Muscle layer of duodenum (tissue), 2 donors: ENCODE results near the gene TPSD1.
"Not testable (repeated sequence)": the region's sequence is repeated elsewhere in the genome, so short reads cannot be mapped to it uniquely, and the experiment has no call there.

Experiments
- H3K27ac ChIP-seq: one replicate; pipeline ENCODE4 v1.7.0; 2013; ENCODE audit warnings: mild to moderate bottlenecking, low read length
- H3K27me3 ChIP-seq: one replicate; pipeline ENCODE4 v1.7.0; 2013; ENCODE audit warnings: low read depth, mild to moderate bottlenecking, control low read depth, low read length
- H3K36me3 ChIP-seq, 2 donors: one replicate each; pipeline ENCODE4 v1.7.0; 2013; ENCODE audit warnings: low read length in 2 of 2, control low read depth in 1 of 2, mild to moderate bottlenecking in 1 of 2; ENCODE audit not compliant: insufficient read depth in 2 of 2, control insufficient read depth in 1 of 2
- H3K4me1 ChIP-seq, 2 donors: one replicate each; pipeline ENCODE4 v1.7.0; 2013; ENCODE audit warnings: low read length in 2 of 2, mild to moderate bottlenecking in 2 of 2, control low read depth in 1 of 2, moderate library complexity in 1 of 2; ENCODE audit not compliant: insufficient read depth in 2 of 2, control insufficient read depth in 1 of 2
- H3K4me3 ChIP-seq, 2 donors: one replicate each; pipeline ENCODE4 v1.7.0; 2013; ENCODE audit warnings: low read length in 2 of 2, low read depth in 1 of 2, mild to moderate bottlenecking in 1 of 2
- H3K9me3 ChIP-seq, 2 donors: one replicate each; pipeline ENCODE4 v1.7.0; 2013; ENCODE audit warnings: low read length in 2 of 2, control low read depth in 1 of 2, mild to moderate bottlenecking in 1 of 2; ENCODE audit not compliant: control insufficient read depth in 1 of 2
- donor health status: healthy.

The TPSD1 gene

DNA sequence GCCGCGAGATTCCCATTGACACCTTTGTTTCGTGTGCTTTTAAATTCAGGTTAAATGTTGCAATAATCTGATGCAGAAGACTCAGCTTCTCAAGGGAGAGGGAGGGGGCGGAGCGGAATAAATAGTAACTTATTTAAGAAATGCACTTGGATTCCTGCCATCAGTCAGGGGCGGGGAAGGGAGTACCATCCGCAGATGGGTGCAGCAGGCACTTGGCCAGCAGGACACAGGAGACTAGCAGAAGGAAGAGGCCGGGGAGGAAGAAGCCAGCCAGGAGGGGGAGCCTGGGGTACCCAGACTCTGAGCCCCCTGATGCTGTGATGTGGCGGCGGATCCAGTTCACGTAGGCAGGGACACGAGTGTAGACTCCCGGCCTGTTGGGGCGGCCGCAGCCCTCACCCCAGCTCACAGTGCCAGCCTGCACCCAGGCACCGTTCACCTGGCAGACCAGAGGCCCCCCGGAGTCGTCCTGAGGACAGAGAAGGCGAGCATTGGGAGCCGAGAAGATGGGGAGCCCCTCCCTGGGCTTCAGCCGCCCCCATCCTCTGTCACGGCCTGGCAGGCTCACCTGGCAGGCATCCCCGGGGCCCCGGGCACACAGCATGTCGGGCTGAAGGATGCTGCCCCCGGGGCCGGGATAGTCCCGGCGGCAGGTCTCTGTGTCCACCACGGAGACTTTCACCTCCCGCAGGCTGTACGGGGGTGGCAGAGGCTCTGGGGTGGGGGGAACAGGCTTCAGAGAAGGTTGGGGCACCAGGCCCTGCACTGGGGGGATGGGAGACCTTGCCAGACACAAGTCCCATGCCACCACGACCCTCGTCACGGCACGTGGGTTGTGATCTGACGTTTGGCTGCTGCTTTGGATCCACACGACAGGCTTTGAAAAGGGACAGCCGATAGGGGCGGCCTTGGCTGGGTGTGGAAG lies 34.0 kb upstream of the TPSD1 start:
- Histone ChIP-seq H3K9me3 (no peaks in the 10 kb centered on the region), H3K27ac (no peak overlapping the region), H3K4me1 (no peaks in the 10 kb centered on the region), H3K27me3 (no peaks in the 10 kb centered on the region), H3K36me3 (peaks cover 0 to 38% of the 10 kb centered on the region in 2 donors), H3K4me3 (no peak overlapping the region)

DNA sequence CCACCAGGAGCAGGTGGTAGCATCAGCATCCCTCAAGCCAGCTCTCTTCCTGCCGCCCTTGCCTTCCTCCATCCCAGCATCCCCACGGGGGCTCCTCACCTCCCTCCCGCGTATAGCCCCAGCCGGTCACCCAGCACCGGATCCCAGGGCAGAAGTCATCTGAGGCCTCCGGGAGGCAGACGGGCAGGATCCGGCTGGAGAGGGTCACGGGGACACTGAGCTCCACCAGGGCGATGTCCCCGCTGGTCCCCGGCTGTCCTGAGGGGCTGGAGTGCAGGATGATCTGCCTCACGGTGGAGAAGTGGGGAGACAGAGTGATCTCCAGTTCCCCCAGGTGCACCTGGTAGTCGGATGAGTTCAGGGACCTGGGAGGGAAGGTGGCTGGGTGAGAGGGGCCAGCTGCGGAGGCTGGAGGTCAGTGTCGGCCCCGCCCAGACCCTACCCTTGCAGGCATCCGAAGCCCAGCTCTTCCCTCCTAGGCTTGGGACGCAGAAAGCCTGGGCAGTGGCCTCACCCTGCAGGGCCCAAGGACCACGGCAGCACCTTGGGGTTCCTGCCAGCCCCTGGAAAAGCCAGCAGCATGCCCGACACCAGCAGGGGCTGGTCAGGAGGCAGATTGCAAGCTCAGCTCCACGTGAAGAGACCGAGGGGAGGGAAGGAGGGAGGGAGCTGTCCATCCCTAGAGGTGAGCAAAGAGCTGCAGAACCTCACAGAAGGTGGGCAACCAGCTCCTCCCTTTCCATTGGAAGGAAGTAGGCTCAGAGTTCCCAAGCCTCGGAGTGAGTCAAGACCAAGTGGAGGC lies 33.1 kb upstream of the TPSD1 start:
- Histone ChIP-seq H3K4me3 (no peak overlapping the region), H3K27me3 (no peaks in the 10 kb centered on the region), H3K9me3 (no peaks in the 10 kb centered on the region), H3K36me3 (peaks cover 0 to 29% of the 10 kb centered on the region in 2 donors), H3K4me1 (no peaks in the 10 kb centered on the region), H3K27ac (no peak overlapping the region)

DNA sequence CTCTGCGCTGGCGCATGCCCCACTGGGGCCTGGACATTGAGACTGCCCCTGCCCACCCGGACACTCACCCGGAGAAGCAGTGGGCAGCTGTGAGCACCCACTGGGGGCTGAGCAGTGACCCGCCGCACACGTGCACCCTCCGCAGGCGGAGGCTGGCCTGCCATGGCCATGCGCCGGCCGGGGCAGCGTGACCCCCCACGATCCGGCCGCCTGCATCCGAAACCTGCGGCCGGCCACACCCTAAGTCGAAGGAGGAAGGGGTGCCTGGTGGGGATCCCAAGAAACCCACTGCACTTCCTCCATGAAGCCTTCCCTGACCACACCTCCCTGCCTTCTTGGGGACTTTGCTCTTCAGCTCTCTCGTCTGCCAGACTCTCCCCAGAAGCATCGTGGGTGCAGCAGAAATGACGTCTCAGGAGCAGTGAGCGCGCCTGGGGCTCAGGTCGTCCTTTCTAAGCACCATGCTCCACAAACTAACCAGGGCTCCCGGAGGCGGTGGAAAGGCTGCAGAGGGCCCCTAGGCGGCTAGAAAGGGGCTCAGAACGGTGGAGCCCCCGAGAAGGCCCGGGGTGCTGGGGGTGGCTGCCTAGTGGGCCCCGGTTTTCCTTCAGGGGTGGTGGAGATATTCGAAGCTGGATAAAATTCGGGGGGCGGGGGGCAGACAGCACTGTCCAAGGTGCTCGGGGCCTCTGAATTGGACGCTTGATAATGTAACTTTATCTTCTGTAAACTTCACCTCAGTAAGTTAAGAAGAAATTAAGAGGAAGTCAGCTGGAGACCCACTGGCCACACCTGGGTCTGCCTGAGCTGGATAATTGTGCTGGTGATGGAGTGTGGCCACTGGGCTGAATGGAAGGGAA lies 32.3 kb upstream of the TPSD1 start:
- peaks cover 0 to 21% of the 10 kb centered on the region in 2 donors for H3K36me3 ChIP-seq
- H3K9me3 ChIP-seq: no peaks in the 10 kb centered on the region
- H3K27me3 ChIP-seq: no peaks in the 10 kb centered on the region
- no peaks in the 10 kb centered on the region for H3K4me1 ChIP-seq
- H3K4me3 ChIP-seq: no peak overlapping the region
- no peak overlapping the region for H3K27ac ChIP-seq

DNA sequence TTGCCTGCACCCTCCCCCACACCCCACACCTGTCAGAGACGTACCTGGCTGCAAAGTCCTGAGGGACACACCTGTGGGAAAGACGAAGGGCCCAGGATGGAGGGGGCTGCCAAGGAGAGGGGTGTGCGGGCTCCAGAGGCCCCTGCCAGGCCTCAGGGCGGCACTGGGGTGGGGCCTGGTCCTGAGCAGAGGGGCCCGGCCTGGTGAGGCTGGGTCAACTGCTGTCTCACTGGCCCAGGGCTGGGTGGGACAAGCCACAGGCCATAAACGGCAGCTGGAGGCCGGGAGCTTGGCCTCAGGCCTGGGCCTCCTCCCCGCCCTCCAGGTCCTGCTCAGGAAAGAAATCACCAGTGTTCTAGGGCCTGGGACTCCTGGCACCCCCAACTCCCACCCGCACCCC lies 31.3 kb upstream of the TPSD1 start:
- H3K4me3 ChIP-seq: no peak overlapping the region
- no peaks in the 10 kb centered on the region for H3K4me1 ChIP-seq
- H3K27ac ChIP-seq: no peak overlapping the region
- peaks cover 0 to 12% of the 10 kb centered on the region in 2 donors for H3K36me3 ChIP-seq
- H3K9me3 ChIP-seq: no peaks in the 10 kb centered on the region
- H3K27me3 ChIP-seq: no peaks in the 10 kb centered on the region

DNA sequence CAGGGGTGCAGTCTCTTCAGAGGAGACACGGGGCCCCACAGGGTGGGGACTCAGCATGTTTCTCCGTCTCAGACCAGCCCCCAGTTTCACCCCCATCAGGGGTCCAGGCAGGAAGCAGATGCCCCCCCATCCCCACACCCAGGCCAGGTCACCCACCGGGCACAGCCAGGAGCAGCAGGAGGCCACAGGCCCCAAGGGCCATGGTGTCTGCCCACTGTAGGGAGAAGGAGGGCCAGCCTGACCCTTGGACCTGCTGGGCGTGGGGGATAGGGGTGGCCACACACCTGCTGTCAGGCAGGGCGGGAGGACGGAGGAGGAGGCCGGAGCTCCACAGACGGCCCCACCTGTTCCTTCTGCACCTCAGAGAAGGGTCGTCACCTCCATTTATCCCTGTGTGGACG lies 30.8 kb upstream of the TPSD1 start, which contains the start of gene TPSG1:
Gene TPSG1, minus strand, starts transcription at position 218 of the 401 bp plus-strand sequence. Its CDS starts 16 bp downstream, at position 202.
- Histone ChIP-seq H3K4me3 (no peak within 1 kb of the TSS), H3K36me3 (peaks cover 0 to 9% of the 10 kb centered on the region in 2 donors), H3K27me3 (no peaks in the 10 kb centered on the region), H3K4me1 (no peaks in the 10 kb centered on the region), H3K27ac (no peak within 1 kb of the TSS), H3K9me3 (no peaks in the 10 kb centered on the region)

DNA sequence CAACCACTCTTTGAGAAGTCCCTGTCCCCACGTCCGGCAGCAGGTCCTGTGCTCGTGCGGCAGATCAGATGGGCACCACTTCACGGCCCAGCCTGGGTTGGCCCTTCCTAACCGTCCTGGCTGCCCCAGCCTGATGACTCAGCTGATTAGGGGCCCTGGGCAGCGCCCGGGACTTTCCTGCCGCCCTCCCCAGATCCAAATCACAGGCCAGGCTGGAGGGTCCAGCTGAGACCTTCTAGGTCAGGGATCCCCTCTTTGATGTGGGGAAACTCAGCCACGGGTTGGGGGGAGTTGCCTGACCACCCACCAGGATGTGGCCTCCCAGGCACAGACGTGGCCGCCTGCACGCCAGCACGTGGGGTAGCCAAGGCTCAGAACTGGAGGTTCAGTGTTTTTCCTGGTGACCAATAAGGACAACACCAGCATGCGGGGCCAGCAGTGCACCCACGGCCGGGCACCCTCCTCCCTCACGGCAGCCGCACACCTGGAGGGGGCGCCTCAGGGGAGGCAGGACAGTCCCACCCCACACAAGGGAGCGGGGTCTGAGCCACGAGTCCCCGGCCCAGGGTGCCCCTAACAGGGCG lies 30.0 kb upstream of the TPSD1 start:
- H3K4me3 ChIP-seq, H3K27ac ChIP-seq, H3K4me1 ChIP-seq, H3K36me3 ChIP-seq, H3K9me3 ChIP-seq, H3K27me3 ChIP-seq: not testable (repeated sequence)

DNA sequence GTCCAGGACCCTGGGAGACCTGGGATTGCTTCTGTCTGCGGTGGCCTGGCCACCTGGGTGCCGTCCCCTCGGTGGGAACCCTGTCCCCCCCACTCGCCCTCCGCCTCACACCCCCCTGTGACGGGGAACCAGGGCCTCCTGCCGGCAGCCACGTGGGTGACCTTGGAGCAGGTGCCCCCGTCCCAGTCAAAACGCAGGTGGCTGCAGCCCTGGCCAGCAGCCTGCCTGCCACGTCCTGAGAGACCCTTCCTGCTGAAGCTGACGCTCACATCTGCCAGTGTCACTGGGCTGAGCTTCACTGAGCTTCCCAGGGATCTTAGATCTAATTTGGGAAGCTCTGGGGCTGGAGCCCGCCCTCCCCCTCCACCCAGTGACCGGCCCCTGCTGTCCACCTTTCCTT lies 29.2 kb upstream of the TPSD1 start:
- not testable (repeated sequence) for H3K9me3 ChIP-seq, H3K27me3 ChIP-seq, H3K4me3 ChIP-seq, H3K36me3 ChIP-seq, H3K27ac ChIP-seq, H3K4me1 ChIP-seq

DNA sequence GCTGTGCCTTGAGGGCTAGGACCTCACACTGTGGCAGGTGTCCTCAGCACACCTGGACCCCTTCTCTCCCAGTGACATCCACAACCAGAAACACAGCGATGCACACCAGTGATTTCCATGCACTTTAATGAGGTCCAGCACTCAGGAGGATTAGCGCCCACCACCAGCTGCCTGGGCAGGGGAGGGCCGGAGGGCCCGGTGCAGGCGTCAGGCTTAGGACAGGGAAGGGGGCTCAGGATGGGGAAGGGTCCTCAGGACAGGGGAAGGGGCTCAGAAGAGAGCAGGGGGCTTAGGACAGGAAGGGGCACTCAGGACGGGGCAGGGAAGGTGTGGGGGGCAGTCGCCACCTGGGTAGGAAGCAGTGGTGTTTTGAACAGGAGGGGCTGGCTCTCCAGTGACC lies 27.6 kb upstream of the TPSD1 start:
- H3K36me3 ChIP-seq, H3K27ac ChIP-seq, H3K4me1 ChIP-seq, H3K9me3 ChIP-seq, H3K4me3 ChIP-seq, H3K27me3 ChIP-seq: not testable (repeated sequence)

DNA sequence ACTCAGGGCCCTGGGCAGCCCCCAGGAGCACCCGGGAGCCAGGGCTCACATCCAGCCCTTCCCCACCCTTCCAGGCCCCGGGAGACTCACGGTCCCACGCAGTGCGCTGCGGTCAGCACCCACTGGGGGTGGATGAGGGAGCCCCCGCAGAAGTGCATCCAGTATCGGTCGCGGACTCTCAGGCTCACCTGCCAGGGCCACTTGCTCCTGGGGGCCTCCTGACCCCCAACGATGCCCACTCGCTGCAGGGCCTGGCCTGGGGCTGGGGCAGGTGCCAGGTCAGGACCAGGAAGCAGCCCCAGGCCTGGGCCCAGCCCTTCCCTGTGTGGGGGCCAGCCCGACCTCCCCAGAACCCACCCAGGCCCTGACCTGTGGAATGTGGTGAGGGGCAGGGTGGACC lies 26.4 kb upstream of the TPSD1 start:
- not testable (repeated sequence) for H3K4me3 ChIP-seq, H3K9me3 ChIP-seq, H3K36me3 ChIP-seq, H3K27ac ChIP-seq, H3K4me1 ChIP-seq, H3K27me3 ChIP-seq

DNA sequence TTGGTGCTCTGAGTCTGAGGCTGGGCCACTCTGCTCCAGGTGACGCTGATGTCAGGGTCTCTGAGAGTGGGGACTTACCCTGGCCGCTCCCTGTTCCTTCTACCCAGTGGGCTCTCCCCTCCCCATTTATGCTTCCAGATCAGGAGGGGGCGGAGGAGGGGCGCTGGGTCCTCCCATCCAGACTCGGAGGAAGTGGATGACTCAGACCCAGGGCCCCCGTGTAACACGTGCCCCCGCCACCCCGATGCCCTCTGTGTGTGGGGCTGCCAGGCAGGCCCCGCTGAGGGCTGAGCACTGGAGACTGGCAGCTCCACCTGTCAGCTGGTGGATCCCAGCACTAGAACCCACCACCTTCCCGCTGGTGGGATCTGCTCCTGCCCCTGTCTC lies 25.8 kb upstream of the TPSD1 start, which contains the start of gene TPSB2:
Gene TPSB2, minus strand, starts transcription at position 101 of the 387 bp plus-strand sequence. CDS start 233 bp downstream, outside the sequence.
- H3K36me3 ChIP-seq, H3K27me3 ChIP-seq, H3K4me1 ChIP-seq, H3K4me3 ChIP-seq, H3K9me3 ChIP-seq, H3K27ac ChIP-seq: not testable (repeated sequence)
